ENCODE measurements around the gene FXYD6. TPM values are rescaled to one million over a fixed set of nuclear protein-coding genes. Genes with fewer than 3 reads are reported as not detected.

The FXYD6 gene
- total RNA-seq, 1 experiment from 2014 or later = not detected

DNA sequence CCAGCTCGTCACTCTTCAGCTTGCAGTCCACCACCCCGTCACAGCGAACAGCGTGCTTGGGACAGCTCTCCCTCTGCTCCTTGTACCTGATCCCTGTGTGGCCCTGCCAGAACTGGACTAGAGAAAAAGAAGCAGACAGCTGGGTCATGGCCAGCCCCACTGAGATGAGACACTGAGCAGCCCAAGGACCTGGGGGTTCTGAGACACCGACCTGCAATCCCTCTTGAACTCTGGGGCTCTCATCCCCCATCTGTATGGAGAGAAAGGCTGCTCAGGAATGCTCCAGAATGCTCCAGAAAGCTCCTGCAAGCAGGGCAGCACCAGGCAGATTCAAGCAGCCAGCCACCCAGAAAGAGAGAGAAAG is 37.9 kb upstream of the FXYD6 start:
- Histone ChIP-seq H3K27me3 (no peaks in the 10 kb centered on the region), H3K9me3 (no peaks in the 10 kb centered on the region), H3K4me3 (no peak overlapping the region), H3K36me3 (no peaks in the 10 kb centered on the region)
- DNase-seq = no peak

DNA sequence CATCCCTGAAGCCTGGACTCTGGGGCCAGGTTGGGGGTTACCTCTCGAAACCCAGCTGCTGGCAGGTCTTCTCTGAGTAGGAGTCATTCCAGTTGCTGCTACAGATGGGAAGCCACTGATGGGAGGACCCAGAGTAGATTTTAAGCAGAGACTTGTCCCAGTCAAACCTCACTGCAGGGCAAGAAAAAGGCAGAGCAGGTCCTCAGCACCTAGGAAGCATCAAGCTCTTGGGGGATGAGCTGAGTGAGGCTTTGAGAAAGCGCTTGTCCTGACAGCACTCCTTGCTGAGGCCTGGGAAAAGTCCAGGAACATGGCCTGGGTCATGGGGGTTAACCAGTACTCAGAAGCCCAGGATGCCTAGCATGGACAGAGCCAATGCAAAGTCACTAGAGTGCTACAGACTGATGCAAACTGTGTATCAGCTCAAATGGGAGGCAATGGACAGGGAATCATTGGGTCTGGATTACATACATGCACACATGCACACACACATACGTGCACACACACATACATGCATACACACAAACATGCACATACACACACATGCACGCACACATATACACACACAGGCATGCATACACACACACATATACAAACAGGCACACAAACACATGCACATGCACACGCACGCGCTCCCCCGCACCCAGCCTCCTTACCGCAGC is 37.4 kb upstream of the FXYD6 start:
- no peaks in the 10 kb centered on the region for H3K9me3 ChIP-seq
- H3K36me3 ChIP-seq = no peaks in the 10 kb centered on the region
- H3K4me3 ChIP-seq = no peak overlapping the region
- DNase-seq = no peak
- no peaks in the 10 kb centered on the region for H3K27me3 ChIP-seq

GRCh38 chr11:117912497-117912896 is 36.0 kb upstream of the FXYD6 start:
- Histone ChIP-seq H3K27me3 (no peaks in the 10 kb centered on the region), H3K36me3 (no peaks in the 10 kb centered on the region), H3K4me3 (no peak overlapping the region), H3K9me3 (no peaks in the 10 kb centered on the region)
- DNase-seq = no peak

- Histone ChIP-seq H3K36me3 (no peaks in the 10 kb centered on the region), H3K4me3 (no peak overlapping the region), H3K9me3 (no peaks in the 10 kb centered on the region), H3K27me3 (no peaks in the 10 kb centered on the region)
- no peak for DNase-seq
Measured at GRCh38 chr11:117911694-117912093, 35.2 kb upstream of the FXYD6 start.

DNA sequence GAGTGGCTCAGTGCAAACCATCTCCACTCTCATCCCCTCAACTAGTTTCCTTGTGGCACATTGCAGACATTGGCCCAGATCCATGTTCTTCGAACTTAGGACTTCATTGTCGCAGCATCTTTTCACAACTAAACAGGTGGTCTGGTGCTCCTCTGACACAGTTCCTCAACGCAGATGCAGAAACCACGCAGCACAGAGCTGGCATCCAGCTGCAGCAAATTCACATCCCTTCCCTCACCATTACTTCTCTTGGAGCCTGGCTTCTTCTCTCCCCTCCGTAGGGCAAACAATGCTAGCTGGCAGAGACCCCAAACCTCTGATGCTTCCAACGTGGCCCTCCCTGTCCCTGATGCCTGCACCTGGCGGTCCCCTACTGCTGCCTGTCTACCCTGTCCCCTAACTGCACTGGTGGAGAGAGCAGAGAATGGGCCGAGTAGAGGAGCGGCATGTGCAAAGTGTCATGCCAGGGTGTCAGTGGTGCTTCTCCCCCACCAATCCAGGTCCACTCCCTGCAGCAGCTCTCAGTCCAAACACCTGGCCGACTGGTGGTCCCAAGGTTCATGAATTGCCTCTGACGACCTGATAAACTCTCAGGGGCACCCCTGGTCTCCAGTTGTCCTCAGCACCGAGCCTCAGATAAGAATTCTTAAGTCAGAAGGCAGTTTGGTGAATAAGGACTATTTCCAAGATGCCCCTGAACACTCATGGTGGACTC is 34.6 kb upstream of the FXYD6 start:
- Histone ChIP-seq H3K9me3 (no peaks in the 10 kb centered on the region), H3K36me3 (no peaks in the 10 kb centered on the region), H3K27me3 (no peaks in the 10 kb centered on the region), H3K4me3 (no peak overlapping the region)
- no peak for DNase-seq

DNA sequence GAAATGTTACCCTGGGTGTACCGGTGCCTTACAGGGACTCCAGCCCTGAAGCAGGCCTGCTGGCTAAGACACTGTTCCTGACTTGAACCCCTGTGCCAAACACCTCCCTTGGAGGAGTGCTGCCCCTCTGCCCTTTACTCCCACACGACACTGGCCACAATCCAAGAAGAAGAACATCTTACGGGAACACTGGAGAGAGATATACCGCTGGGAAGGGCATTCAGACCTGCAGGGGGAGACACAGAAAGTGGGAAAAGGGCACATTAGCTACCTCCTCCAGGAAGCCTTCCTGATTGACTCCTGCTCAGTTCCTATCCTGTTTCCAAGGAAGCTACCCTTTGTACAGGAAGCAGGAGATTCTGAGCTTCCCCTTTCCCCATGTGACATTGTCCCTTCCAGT is 34.1 kb upstream of the FXYD6 start:
- Histone ChIP-seq H3K4me3 (no peak overlapping the region), H3K9me3 (no peaks in the 10 kb centered on the region), H3K27me3 (no peaks in the 10 kb centered on the region), H3K36me3 (no peaks in the 10 kb centered on the region)
- DNase-seq = no peak

- H3K27me3 ChIP-seq = no peaks in the 10 kb centered on the region
- H3K9me3 ChIP-seq = no peaks in the 10 kb centered on the region
- no peak for DNase-seq
- no peaks in the 10 kb centered on the region for H3K36me3 ChIP-seq
- no peak overlapping the region for H3K4me3 ChIP-seq
Measured at GRCh38 chr11:117909611-117910382, 33.3 kb upstream of the FXYD6 start.

DNA sequence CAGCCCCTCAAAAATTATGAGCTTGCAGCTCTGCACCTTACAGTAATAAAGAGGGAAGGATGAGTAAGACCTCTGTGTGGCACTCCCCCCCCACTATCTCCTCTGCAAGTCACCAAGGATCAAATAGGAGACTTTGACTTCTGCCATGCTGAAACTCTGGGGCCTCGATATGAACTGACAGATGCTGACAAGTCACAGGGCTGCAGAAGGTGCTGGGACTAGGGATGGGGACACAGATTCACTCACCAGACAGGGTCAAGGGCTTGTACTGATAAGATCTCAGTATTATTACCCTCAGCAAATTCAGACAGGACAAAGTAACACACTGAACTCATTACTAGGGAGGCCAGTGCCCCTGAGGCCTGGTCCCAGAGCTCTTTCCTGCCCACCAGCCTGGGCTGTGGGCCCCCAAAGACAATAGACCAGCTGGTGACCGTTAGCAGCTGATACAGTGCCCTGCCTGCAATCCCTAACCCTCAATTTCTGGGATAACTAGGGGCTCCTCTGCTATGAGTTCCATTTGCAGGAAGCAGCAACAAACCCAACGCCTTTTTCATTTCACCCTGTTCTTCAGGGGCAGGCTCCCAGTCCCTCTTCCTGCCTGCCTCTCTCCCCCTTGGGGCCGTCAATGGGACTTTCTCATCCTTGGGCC is 32.6 kb upstream of the FXYD6 start:
- H3K36me3 ChIP-seq = no peaks in the 10 kb centered on the region
- H3K9me3 ChIP-seq = no peaks in the 10 kb centered on the region
- no peaks in the 10 kb centered on the region for H3K27me3 ChIP-seq
- DNase-seq = no peak
- no peak overlapping the region for H3K4me3 ChIP-seq

DNA sequence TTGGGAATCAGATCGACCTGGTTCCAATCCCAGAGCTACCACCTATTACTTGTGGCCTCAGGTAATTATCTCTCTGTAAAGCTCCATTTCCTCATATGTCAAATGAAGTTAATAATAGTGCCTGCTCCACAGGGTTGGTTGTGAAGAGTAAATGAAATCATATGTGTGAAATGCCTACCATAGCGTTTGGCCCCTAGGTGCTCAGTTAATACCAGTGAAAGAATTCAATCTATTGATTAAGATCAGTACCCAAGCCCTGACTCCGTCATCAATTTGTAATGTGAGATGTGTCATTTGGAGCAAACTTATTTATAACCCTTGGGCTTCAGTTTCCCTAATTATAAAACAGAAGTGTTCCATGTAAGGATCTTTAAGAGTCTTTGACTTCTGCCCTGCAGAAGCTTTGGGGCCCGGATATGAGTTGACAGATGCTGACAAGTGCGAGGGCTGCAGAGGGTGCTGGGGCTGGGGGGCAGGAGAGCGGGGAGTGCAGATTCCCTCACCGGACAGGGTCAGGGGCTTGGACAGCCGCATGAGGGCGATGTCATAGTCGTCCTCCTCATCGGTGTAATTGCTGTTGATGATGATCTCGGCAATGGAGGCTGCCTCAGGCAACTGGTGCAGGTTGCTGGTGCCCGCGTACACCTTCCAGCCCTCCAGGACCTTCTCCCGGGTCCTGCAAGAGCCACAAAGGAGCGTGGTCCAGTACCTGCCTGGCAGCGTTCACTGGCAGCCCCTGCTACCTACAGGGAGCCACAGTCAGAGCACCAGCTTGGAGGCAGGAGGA is 31.8 kb upstream of the FXYD6 start:
- no peak overlapping the region for H3K4me3 ChIP-seq
- no peaks in the 10 kb centered on the region for H3K36me3 ChIP-seq
- H3K27me3 ChIP-seq = no peaks in the 10 kb centered on the region
- no peaks in the 10 kb centered on the region for H3K9me3 ChIP-seq
- DNase-seq = no peak

DNA sequence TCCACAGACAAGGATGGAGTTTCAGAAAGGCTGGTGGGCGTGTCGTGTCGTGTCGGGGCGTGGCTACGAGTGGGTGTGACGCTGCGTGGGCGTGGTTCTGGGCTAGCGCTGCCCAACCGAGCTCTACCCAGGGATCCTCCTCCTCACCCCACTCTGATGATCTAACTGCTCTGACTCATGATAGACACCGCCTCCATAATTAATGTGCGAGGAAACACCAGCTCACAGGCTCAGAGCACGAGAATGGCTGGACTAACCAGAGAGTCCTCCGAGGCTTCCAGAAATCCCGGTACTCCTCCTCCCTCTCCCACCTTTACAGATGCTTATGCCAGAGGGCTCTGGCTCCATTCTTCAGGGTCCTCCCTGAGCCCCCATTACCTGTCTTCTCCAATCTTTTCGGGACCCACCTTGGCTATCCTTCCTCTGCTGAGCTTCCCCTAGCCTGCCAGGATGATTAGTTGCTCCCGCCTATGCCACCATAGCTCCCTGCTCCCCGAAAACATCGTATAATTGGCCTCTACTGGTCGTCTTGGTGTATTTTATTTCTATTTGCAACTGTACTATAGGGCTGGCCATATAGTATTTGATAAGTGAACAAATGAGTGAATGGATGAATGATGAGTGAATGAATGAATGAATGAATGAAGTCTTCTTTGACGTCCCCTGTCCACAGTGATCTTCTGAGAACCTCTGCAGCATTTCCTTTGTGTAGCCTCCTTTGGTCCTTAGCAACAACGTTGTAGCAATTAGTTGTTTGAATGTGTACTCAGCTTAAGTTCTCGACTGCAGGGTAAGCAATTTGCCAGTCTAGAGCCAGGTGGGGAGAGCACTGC is 31.0 kb upstream of the FXYD6 start:
- no peaks in the 10 kb centered on the region for H3K27me3 ChIP-seq
- no peaks in the 10 kb centered on the region for H3K36me3 ChIP-seq
- H3K4me3 ChIP-seq = peak overlapping the region; percentile 18
- peak; percentile 86 for DNase-seq
- no peaks in the 10 kb centered on the region for H3K9me3 ChIP-seq

DNA sequence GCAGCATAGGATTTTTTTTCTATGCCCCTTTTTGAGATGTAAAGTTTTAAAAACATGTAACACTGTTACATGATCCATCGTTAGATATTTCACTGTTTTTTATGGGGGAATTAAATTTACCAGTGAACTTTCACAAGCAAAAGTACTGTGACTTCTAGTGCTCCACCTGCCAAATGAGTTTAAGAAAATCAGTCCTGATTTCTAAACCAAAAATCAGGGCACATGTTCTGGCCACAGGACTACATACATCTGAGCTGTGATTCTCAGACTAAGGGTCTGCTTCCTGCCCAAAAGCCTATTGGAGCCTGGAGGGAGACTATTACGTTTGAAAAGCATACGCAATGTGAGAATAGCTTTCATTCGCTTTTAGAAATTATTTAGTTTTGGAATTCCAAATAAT is 30.3 kb upstream of the FXYD6 start:
- no peak for DNase-seq
- no peaks in the 10 kb centered on the region for H3K36me3 ChIP-seq
- H3K27me3 ChIP-seq = no peaks in the 10 kb centered on the region
- no peak overlapping the region for H3K4me3 ChIP-seq
- H3K9me3 ChIP-seq = no peaks in the 10 kb centered on the region

DNA sequence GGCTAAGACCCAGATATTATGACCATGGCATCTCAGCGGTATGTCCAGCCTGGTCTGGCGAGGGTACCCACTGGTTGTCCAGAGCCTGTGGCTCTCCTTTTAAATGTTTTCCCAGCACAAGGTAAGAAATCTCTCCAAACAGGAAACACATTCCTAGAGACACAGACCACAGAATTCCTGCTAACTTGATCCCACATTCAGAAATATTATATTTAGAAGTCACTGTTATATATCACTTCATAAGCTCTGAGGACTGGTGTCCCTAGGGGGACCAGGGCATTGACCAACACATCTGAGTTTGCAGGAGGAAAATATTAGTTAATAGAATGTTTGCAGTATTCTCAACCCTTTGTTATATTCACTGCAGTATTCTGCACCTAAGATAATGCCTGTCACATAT is 29.7 kb upstream of the FXYD6 start:
- DNase-seq = no peak
- H3K4me3 ChIP-seq = no peak overlapping the region
- H3K9me3 ChIP-seq = no peaks in the 10 kb centered on the region
- no peaks in the 10 kb centered on the region for H3K36me3 ChIP-seq
- H3K27me3 ChIP-seq = no peaks in the 10 kb centered on the region

GRCh38 chr11:117905524-117905923 is 29.1 kb upstream of the FXYD6 start:
- H3K9me3 ChIP-seq = no peaks in the 10 kb centered on the region
- no peak overlapping the region for H3K4me3 ChIP-seq
- no peaks in the 10 kb centered on the region for H3K36me3 ChIP-seq
- no peaks in the 10 kb centered on the region for H3K27me3 ChIP-seq
- DNase-seq = no peak

DNA sequence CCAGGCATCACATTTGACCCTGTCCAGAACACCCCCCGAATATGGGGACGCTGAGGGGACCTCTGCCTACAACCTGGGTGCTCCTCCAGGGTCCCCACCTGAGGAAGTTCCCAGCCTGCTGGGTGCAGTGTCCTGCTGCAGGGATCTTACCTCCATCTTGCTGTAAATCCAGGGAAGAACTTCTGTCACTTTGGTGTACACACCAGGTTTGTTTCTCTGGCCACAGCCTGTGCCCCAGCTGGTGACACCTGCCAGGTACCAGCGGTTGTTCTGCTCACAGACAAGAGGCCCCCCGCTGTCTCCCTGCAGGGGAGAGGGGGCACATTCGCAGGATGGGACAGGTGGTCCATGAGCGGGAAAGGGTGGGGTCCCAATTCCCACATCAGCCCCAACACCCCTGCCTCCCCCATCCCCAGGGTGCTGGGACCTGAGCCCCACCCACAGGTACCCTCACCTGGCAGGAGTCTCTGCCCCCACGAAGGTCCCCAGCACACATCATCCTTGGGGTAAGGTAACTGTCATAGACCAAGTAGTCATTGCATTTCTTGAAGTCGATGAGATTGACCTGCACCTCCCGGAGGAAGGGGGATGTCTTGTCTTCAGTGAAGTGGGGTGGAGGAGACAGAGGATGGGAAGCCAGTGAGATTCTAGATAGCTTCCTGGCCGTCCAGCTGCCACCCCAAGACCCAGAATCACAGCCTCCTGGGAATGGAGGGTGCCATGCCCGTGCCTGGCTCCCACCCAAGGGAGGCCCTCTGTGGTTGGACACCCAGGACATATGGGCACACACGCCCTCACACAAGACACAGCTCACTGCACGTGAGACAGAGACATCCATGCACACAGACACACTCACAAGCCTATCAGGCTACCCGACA is 27.3 kb upstream of the FXYD6 start:
- no peak for DNase-seq
- no peaks in the 10 kb centered on the region for H3K9me3 ChIP-seq
- no peaks in the 10 kb centered on the region for H3K27me3 ChIP-seq
- H3K36me3 ChIP-seq = no peaks in the 10 kb centered on the region
- H3K4me3 ChIP-seq = no peak overlapping the region

All from MG63 (cell line).